Stimulated activated CD8-positive, alpha-beta memory T cell treated with anti-CD3 and anti-CD28 coated beads, Interleukin-7, amount 100 ng/mL, for 24 hours (primary cell): Measurements from ENCODE around the gene SLC39A11.
A peak's percentile ranks its signal among the peaks of the same experiment; 100 is the strongest.
"Not testable (repeated sequence)": the region's sequence is repeated elsewhere in the genome, so short reads cannot be mapped to it uniquely, and the experiment has no call there.

Experiments
- DNase-seq: peaks from one replicate; pipeline ENCODE4 v3.0.0-alpha.2; 2020; ENCODE audit warnings: low read depth

Gene SLC39A11, protein sequence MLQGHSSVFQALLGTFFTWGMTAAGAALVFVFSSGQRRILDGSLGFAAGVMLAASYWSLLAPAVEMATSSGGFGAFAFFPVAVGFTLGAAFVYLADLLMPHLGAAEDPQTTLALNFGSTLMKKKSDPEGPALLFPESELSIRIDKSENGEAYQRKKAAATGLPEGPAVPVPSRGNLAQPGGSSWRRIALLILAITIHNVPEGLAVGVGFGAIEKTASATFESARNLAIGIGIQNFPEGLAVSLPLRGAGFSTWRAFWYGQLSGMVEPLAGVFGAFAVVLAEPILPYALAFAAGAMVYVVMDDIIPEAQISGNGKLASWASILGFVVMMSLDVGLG

GRCh38 chr17:73092523-73093135 lies at the start of gene SLC39A11:
Gene SLC39A11, minus strand, starts transcription at chr17:73092688. Its CDS starts 3,924 bp downstream, at chr17:73088764.
- DNase-seq, result peak; percentile 80

DNA sequence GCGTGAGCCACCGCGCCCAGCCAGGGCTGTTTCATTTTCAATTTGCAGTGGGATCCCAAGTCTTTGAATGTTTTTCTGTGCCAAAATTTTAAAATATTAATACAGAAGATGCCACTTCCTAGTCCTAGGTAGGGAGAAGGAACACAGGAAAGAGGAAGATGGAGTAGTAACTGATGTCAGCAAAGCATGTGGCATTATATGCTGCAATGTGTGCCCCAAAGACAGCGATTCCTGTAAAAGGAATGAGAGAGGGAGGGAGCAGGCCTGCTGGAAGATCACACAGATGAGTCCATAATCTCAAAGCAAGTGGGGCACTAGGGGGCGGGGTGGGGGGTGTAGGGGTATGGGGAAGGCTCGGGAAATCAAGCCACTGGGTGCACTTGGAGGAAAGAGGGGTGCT lies 48.9 kb upstream of the SLC39A11 start:
- DNase-seq, result no peak

GRCh38 chr17:73140566-73140965 lies 48.1 kb upstream of the SLC39A11 start:
- no peak for DNase-seq

- no peak for DNase-seq
These were observed 46.8 kb upstream of the SLC39A11 start for GRCh38 chr17:73139296-73139695.

GRCh38 chr17:73138541-73139138 lies 46.2 kb upstream of the SLC39A11 start:
- DNase-seq, result no peak

DNA sequence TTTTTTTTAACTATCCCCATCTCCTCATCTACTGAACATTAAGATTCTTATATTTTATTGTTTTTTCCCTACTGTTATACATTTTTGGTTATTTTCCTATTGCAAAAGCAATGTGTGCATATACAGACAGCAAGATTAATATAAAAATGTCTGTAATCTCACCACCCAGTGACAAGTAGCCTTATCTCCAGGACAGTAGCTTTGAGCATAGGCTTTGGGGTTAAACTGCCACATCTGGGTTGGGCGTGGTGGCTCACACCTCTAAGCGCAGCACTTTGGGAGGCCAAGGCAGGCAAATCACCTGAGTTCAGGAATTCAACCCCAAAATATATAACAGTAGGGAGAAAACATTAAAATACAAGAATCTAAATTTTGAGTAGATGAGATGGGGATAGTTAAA lies 44.9 kb upstream of the SLC39A11 start:
- DNase-seq, result no peak

- no peak for DNase-seq
These were observed 43.3 kb upstream of the SLC39A11 start for GRCh38 chr17:73135766-73136165.

DNA sequence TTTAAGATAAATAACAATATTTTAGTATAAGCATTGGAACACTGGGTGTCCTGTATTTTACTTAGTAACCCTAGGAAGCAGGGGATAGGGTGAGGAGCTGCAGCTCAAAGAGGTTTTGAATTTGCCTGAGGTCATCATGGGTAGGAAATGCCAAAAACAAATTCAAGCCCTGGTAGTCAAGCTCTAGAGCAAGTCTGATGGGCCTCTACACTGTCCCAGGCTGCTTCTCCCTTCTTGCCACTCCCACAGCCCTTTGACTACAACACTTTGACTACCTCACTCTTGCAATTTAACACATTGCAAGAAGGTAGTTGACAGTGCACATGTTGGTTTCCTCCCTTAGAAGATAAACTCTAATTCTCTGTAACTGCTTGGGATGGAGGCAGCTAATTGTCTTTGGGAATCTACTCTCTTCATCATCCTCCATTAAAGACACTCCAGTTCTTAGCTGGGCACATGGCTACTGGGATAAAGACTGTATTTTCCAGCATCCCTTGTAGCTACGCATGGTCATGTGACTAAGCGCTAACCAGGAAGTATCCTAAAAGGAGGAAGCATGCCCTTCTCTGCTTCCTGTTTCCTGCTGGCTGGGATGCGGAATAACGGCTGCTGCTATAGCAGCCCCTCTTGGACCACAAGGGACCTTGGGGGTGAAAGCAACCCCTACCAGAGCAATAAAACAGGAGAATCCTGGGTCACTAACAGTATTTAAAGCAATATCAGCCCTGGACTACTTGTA lies 41.6 kb upstream of the SLC39A11 start:
- DNase-seq, result no peak

DNA sequence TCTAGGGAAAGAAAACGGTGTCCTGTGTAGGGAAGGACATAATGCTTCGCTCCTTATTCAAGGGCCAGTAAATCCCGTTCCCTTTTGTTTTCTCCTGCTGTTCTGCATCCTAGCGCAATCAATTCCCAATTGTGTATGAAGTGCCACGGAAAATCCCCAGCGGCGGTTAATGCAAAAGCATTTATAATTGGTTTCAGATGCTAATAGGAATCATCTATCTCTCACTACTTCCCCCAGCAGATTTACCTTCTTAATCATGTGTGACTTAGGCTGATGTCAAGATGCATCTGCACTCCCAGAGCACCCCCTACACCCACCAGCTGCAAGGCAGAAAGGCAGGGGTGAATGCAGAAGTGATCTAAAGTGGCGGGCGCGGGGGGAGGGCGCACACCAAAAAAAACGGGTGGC lies 39.6 kb upstream of the SLC39A11 start:
- no peak for DNase-seq

DNA sequence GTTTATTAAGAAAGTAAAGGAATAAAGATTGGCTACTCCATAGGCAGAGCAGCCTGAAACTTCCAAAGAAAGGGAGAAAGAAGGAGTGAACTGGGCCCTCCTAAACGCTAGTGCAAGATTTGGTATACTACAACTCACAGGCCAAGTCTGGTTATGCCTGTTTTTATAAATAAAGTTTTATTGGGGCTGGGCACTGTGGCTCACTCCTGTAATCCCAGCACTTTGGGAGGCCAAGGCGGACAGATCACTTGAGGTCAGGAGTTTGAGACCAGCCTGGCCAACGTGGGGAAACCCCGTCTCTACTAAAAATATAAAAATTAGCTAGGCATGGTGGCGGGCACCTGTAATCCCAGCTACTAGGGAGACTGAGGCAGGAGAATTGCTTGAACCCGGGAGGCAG lies 39.0 kb upstream of the SLC39A11 start:
- not testable (repeated sequence) for DNase-seq

DNA sequence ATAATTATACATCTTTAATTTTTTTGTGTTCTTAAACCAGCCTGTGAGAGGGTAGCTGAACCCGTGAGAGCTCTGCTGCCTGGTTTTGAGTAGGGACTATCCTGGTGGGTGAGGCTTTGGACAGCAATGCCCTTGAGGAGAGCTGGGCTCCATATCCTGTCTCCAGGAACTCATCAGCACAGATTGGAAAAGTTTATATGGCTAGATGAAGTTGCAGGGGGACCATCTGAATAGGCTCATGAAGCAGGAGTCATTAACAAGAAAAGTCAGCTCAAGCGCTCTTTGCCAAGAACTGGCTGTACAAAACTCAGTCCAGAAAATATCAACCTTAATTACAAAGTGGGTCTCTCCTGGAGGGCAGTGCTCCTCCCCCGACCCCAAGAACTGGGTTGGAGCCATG lies 38.5 kb upstream of the SLC39A11 start:
- no peak for DNase-seq

DNA sequence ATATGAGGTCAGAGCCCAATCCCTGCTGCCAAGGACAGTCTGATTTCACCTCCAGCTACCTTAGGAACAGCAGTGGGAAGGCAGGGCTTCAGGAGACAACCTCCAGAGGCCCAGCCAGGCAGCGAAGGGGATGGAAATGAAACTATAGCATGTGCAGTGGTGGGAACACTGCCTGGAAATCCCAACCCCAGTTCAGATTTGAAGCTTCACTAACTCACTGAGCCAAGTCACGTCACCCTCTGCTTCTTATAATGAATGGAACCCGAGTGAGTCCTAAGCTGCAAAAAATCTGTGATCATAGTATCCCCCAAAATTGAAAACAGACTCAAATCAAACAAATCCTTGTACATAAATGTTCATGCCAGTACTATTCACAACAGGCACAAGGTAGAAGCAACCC lies 36.0 kb upstream of the SLC39A11 start:
- no peak for DNase-seq

- no peak for DNase-seq
These were observed 34.4 kb upstream of the SLC39A11 start for GRCh38 chr17:73126716-73127473.

DNA sequence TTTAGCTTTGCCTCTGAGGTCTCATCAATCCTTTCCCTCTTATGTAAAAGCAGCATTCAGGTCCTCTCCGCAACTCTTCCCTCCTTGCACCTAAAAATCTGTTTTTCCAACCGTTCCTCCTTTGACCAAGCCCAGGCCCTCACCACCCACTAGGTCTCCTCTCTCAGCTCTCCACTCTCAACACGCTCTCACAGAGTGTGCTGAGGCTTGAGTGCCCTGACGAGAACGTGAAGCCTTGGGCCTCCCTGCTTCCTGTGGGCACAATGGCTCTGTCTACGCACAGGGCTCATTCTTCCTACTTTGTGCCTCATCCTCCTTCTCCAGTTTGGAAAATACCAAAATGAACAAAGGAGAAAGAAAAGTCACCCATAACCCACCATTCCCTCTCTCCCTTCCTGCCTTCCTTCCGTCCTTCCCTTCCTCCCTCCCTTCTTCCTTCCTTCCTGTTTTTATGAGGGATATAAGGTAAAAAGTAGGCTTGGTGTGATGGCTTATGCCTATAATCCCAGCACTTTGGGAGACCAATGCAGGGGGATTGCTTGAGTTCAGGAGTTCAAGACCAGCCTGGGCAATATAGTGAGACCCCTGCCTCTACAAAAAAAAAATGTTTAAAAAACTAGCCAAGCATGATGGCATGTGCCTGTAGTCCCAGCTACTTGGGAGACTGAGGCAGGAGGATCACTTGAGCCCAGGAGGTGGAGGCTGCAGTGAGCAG lies 31.3 kb upstream of the SLC39A11 start:
- no peak for DNase-seq

GRCh38 chr17:73122953-73123605 lies 30.6 kb upstream of the SLC39A11 start:
- no peak for DNase-seq

DNA sequence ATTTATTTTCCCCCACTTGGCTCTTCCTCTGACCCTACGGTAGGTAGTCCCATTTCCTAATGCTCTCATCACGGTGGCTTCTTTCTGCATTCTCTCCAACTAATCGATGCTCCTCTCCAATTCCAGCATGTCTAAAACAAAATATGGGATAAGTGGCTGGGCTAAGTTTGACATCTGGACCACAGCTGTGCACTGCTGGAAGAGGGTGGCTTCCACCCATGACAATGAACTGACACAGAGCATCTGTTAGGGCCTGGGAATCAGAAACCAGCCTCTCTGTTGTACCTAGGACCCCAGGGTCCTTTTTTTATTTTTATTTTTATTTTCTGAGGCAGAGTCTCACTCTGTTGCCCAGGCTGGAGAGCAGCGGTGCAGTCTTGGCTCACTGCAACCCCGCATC lies 29.0 kb upstream of the SLC39A11 start:
- DNase-seq, result no peak

DNA sequence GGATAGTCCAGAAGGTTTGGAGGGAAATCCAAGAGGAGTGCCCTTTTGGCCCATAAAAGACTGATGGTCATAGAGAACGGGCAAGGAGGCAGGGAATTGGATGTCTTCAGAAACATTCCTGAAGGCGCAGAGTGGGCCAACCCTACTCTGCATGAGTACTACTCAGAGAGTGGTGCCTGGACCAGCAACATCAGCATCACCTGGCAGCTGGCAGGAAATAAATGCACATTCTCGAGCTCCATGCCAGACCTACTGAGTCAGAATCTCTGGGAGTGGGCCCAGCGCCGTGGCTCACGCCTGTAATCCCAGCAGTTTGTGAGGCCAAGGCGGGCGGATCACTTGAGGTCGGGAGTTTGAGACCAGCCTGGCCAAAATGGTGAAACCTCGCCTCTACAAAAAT lies 27.1 kb upstream of the SLC39A11 start:
- no peak for DNase-seq

- DNase-seq, result no peak
These were observed 26.5 kb upstream of the SLC39A11 start for GRCh38 chr17:73118951-73119391.

- no peak for DNase-seq
These were observed 25.7 kb upstream of the SLC39A11 start for GRCh38 chr17:73118139-73118538.

- no peak for DNase-seq
These were observed 19.8 kb upstream of the SLC39A11 start for GRCh38 chr17:73112246-73112645.

- DNase-seq, result no peak
These were observed 18.9 kb upstream of the SLC39A11 start for GRCh38 chr17:73111386-73111785.
